Natural killer cell (primary cell): ENCODE measurements around the gene DTNB. TPM values are rescaled to one million over a fixed set of nuclear protein-coding genes. Genes with fewer than 3 reads are reported as not detected.
A peak's percentile ranks its signal among the peaks of the same experiment; 100 is the strongest.

Source experiments
- ATAC-seq, 3 donors: fragments of 150-1000 bp in 2 of 3; fragments of 200-7000 bp in 1 of 3; cut with Tn5 transposase; 1 replicate in 1 of 3; 2 replicates in 2 of 3; pipeline ENCODE4 v1.10.0; 2021; ENCODE audit warnings: mild to moderate bottlenecking in 2 of 3, moderate library complexity in 2 of 3
- DNase-seq, 2 donors: peaks; one replicate each; pipeline versions ENCODE4 v3.0.0 to v3.0.0-alpha.2; 2013 to 2021; ENCODE audit warnings: mixed read lengths in 1 of 2
- H3K27ac ChIP-seq: one replicate; pipeline ENCODE4 v1.5.1; 2013; ENCODE audit warnings: mild to moderate bottlenecking, low read length
- H3K27me3 ChIP-seq: one replicate; pipeline ENCODE4 v1.6.1; 2013; ENCODE audit warnings: low read length; ENCODE audit not compliant: control insufficient read depth, insufficient read depth
- H3K36me3 ChIP-seq: one replicate; pipeline ENCODE4 v1.6.1; 2013; ENCODE audit warnings: low read length; ENCODE audit not compliant: control insufficient read depth, insufficient read depth
- H3K4me1 ChIP-seq: one replicate; pipeline ENCODE4 v1.6.1; 2013; ENCODE audit warnings: low read length; ENCODE audit not compliant: control insufficient read depth, insufficient read depth
- H3K4me3 ChIP-seq: one replicate; pipeline ENCODE4 v1.5.1; 2013; ENCODE audit warnings: low read length
- H3K9me3 ChIP-seq: one replicate; pipeline ENCODE4 v1.6.1; 2013; ENCODE audit warnings: low read length; ENCODE audit not compliant: control insufficient read depth, insufficient read depth
- H3K27ac Mint-ChIP-seq, 2 donors: one replicate each; pipeline ENCODE4 v1.8.0; 2022; ENCODE audit warnings: mild to moderate bottlenecking in 2 of 2, mixed read lengths in 2 of 2, moderate library complexity in 1 of 2
- H3K27me3 Mint-ChIP-seq, 2 donors: one replicate each; pipeline ENCODE4 v1.8.0; 2022; ENCODE audit warnings: low read depth in 2 of 2, mixed read lengths in 2 of 2
- H3K36me3 Mint-ChIP-seq: one replicate; pipeline ENCODE4 v1.8.0; 2022; ENCODE audit warnings: mixed read lengths
- H3K4me1 Mint-ChIP-seq, 2 donors: one replicate each; pipeline ENCODE4 v1.8.0; 2022; ENCODE audit warnings: mixed read lengths in 2 of 2
- H3K4me3 Mint-ChIP-seq: one replicate; pipeline ENCODE4 v1.8.0; 2022; ENCODE audit warnings: mild to moderate bottlenecking, moderate library complexity, mixed read lengths
- H3K9me3 Mint-ChIP-seq, 2 donors: one replicate each; pipeline ENCODE4 v1.8.0; 2022; ENCODE audit warnings: mixed read lengths in 2 of 2
- CTCF ChIP-seq: fragments of 200-600 bp; IDR thresholded peaks from one replicate; pipeline ENCODE4 v1.8.0; 2022; ENCODE audit warnings: antibody characterized with exemption
- WGBS: methylation state at CpG from one replicate; pipeline ENCODE4 v1.1.7; 2013; ENCODE audit warnings: missing lambda C conversion rate; ENCODE audit not compliant: insufficient coverage; 5-methylcytosine and 5-hydroxymethylcytosine counted together
- intact Hi-C: fragments of 100-400 bp; cut with micrococcal nuclease; formaldehyde crosslinking; loops from one replicate; pipeline ENCODE4 v1.14.2; 2022
- total RNA-seq, 4 donors: library from RNA; stranded (reverse); fragments of 120-200 nt in 1 of 4; gene quantifications; one replicate each; pipeline versions ENCODE4 v1.2.3 to v1.2.4, GENCODE V29; 2013 to 2022

Gene DTNB
- total RNA-seq, 3 donors from 2014 or later (not counting 1 experiment from before 2014, with no cell fraction given), result 20.8 to 33.7 (median 23.6) TPM

DNA sequence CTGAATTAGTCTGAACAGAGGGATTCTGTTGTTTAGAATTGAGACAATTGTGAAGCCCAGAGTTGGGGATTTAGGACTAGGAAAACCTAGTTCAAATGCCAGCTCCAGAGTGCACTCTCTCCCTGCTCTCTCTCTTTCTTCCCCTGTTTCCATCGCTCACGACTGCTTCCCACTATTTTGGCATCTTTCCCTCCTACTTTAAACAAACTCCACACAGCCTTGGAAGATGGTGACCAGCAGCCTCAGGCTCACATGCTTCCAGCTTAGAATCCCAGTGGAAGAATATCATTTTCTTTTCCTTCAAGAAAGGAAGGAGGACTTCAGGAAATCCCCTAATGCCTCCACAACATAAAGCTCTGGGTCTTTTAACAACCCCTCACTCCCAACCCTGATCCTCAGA lies 325.5 kb downstream of the DTNB start:
- ATAC-seq, result no peak
- Mint-ChIP-seq H3K27me3 (peaks cover 0 to 3% of the 10 kb centered on the region in 2 donors), H3K4me1 (no peaks in the 10 kb centered on the region), H3K36me3 (no peaks in the 10 kb centered on the region), H3K27ac (no peak overlapping the region), H3K4me3 (no peak overlapping the region), H3K9me3 (no peaks in the 10 kb centered on the region)
- no peaks in the 10 kb centered on the region for H3K36me3 ChIP-seq
- H3K4me1 ChIP-seq, result peaks cover 5% of the 10 kb centered on the region
- H3K27ac ChIP-seq, result no peak overlapping the region
- DNase-seq, result no peak
- TF ChIP-seq CTCF, result no peak
- no peaks in the 10 kb centered on the region for H3K9me3 ChIP-seq
- intact Hi-C loops, result no loop called here
- no peaks in the 10 kb centered on the region for H3K27me3 ChIP-seq
- 89% methylated on average over 2 of the region's 2 CpGs for WGBS
- no peak overlapping the region for H3K4me3 ChIP-seq

DNA sequence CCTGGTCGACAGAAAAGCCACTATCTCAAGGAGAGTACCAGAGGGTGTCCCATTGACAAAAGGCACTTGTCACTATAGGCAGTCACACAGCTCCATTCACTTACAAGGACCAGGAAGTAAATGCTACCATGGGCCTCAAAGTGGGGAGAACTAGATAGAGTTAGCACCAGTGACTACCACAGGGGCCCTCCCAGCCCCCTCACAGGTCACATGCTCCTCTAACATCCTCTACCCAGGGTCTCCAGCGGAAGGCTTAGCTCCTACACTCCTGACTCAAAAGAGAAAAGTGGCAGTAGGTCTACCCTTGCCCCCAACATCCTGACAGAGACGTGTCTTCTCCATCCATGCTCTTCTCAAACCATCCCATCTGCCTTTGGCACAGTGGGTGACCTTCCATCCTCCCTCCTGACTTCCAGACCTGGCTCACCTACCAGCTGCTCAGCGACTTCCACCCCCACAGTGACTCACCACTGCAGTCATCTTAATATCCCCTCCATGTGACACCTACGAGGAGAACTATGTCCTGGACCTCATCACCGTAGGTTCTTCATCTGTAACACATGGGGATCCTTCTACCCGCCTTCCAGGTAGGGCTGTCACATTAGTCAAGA lies 326.1 kb downstream of the DTNB start:
- WGBS, result 77% methylated on average over 7 of the region's 7 CpGs
- H3K4me3 Mint-ChIP-seq, result no peak overlapping the region
- intact Hi-C loops, result no loop called here

GRCh38 chr2:25343187-25343825 lies 330.1 kb downstream of the DTNB start:
- Histone ChIP-seq H3K27ac (no peak overlapping the region), H3K4me1 (peaks cover 26% of the 10 kb centered on the region), H3K36me3 (no peaks in the 10 kb centered on the region), H3K9me3 (no peaks in the 10 kb centered on the region), H3K4me3 (no peak overlapping the region), H3K27me3 (no peaks in the 10 kb centered on the region)
- Mint-ChIP-seq H3K9me3 (no peaks in the 10 kb centered on the region), H3K4me3 (peak overlapping the region; percentile 59), H3K27me3 (no peaks in the 10 kb centered on the region), H3K4me1 (peaks cover under 1 to 12% of the 10 kb centered on the region in 2 donors), H3K27ac (no peak overlapping the region), H3K36me3 (no peaks in the 10 kb centered on the region)
- no peak for ATAC-seq
- intact Hi-C loops, result loop anchor here (2.0 to 5.0 kb wide), 2 partner anchors 33 to 36 kb away; no protein-coding TSS in a partner anchor
- DNase-seq, result no peak
- no peak for TF ChIP-seq CTCF
- WGBS, result 95% methylated on average over 20 of the region's 21 CpGs

More for the DNA sequence above, 326.1 kb downstream of the DTNB start:
- H3K9me3 Mint-ChIP-seq, result no peaks in the 10 kb centered on the region
- no peaks in the 10 kb centered on the region for H3K36me3 ChIP-seq
- H3K27me3 ChIP-seq, result no peaks in the 10 kb centered on the region
- no peaks in the 10 kb centered on the region for H3K36me3 Mint-ChIP-seq
- H3K4me1 ChIP-seq, result peaks cover 9% of the 10 kb centered on the region
- no peak overlapping the region for H3K27ac Mint-ChIP-seq
- no peak overlapping the region for H3K4me3 ChIP-seq
- TF ChIP-seq CTCF, result no peak
- H3K9me3 ChIP-seq, result no peaks in the 10 kb centered on the region
- H3K27me3 Mint-ChIP-seq, result no peaks in the 10 kb centered on the region
- no peak for DNase-seq
- peaks cover 0 to 4% of the 10 kb centered on the region in 2 donors for H3K4me1 Mint-ChIP-seq
- no peak overlapping the region for H3K27ac ChIP-seq
- no peak for ATAC-seq
